ENCODE measurements around the gene ZDHHC9.

The ZDHHC9 gene

DNA sequence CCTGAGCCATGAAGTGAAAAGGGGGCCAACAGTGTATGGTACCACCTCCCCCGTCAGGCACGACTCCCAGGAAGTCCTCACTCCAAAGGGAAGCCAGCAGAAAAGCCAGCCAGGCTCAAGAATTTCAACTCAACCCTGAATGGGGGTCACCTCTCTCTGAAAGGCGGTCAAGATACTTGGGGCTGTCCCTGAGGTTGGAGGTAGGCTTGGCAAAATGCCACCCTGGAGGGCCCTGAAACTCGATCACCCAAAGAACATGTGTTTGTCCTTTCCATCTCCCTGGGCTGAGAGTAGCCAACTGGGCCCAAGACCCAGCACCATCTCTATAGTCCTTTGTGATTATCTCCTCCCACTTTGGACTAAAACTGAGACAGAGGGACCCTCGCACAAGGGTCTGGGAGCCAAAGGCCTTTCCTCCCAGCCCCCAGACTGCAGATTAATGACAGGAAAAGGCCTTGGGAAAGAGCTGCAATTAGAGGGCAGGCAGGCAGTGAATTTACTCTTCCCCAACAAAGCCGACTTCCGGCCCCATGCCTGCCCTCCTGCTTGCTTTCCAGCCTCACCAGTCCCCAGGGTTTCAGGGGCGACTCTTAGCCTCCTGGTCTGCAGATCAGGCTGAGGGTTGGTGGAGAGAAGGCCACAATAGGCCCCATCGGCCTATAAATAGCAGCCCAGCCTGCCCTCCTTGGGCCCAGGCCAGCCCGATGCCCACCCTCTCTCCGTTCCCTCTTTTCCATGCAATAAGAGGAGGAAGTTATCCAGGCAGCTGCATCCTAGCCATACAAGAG, 58.3 kb downstream of the ZDHHC9 start:
- DNase-seq, result no peak

DNA sequence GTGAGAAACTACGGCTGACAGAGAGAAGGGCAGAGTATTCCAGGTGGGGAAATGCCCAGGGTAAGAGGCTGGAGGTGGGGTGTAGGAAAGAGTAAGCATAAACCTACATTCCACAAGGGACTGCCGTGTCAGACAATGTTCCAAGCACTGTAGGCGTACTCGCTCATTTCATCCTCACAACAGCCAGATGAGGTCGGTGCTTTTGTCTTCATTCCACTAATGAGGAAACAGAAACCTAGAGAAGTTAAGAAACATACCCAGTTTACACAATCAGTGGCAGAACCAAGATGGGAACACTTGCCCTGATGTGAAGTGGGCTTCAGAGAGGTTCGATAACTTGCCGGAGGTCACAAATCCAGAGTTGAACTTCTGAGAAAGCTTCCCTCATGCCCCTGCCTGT, 59.3 kb downstream of the ZDHHC9 start:
- no peak for DNase-seq

DNA sequence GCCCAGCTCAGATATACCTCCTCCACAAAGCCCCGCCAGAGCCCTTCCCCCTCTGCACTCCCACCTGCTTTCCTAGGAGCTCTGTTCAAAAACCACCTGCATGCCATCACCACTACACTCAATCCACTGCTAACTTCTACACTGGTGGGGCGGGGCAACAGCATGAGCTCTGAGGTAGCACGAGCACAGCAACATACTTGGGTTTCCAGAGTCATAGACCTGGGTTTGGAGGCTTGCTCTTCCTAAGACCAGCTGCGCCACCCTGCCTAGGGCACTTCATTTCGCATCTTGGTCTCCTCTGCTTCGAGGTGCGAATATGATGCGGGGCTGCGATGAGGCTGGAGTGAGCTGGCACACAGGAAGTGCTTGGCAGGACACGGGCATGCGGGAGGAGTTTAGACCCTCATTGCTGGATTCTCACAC, 60.4 kb downstream of the ZDHHC9 start:
- DNase-seq, result no peak

DNA sequence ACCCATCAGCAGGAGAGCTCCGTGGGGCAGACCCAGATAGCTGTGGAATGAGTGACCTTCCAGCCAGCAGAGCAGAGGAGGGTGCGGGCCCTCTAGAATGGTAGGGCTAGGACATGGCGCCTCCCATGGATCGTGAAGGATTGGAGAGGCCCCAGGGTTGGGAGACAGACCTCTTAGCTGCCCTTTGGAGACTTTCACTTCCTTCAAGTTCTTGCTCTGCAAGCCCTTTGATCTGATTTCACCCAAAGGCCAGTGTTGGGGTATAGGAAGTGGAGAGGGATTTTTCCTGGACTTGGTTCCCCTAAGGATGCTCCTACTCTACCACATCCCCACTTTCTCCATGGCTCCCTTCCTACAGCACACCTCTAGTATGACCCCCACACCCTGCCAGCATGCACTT, 61.0 kb downstream of the ZDHHC9 start:
- no peak for DNase-seq

DNA sequence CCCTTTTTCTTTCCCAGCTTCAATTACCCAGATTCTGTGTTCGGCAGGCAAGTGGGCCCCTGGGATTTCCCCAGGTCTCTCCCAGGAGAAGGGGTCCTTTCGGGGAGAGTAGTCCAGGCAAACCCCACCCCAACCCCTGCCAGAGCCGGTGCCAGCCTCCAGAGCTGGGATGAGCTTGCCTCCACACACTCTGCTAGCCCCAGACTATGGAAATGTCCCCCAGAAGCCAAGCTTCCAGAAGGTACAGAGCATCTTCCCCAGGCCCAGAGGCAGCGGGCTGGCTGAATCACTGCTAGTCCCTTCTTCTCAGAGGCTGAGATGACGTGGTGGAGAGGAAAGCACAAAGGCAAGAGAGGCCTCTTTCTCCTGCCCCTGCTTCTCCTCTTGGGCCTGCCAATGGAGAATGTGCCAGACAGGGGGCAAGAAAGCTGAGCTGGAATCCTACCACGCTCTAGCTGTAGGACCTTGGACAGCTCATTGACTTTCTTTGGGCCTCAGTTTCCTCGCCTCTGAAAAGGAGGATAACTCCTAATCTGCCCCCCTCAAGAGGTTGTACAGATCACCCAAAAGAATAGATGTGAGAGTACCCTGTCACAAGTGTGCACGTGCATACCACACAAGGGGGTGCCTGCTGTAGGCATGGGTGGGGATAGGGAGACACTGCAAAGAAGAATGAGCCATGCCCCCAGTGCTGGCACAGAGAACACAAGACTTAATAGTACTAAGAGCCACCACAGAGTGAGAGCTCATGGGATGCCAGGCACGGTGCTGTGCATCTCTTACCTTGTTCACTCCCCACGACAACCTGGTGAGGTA, 61.8 kb downstream of the ZDHHC9 start:
- no peak for DNase-seq

DNA sequence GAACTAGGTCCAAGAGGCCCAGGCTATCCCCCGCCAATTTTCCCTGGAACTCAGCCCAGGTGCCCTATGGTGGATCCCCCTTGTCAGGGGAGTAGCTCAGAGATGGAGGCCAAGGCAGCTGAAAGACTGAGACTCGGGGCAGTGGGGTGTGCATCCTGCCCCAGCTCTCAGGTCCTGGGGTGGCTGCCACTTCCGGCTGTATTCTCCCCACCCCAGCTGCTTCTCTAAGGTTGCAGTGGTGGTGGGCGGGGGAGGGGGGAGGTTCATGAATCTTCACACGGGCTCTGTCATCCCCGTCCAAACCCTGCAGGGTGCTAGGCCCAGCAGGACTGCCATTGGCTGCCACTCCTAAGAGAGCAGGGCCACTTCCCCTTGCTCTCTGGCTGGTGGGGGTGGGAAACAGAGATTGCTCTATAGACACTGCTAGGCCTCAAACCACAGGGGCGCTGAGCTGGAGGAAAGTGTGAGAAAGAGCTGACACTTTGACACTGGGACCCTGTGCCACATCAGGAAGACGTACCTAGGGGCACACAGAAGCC, 62.5 kb downstream of the ZDHHC9 start:
- DNase-seq, result no peak

DNA sequence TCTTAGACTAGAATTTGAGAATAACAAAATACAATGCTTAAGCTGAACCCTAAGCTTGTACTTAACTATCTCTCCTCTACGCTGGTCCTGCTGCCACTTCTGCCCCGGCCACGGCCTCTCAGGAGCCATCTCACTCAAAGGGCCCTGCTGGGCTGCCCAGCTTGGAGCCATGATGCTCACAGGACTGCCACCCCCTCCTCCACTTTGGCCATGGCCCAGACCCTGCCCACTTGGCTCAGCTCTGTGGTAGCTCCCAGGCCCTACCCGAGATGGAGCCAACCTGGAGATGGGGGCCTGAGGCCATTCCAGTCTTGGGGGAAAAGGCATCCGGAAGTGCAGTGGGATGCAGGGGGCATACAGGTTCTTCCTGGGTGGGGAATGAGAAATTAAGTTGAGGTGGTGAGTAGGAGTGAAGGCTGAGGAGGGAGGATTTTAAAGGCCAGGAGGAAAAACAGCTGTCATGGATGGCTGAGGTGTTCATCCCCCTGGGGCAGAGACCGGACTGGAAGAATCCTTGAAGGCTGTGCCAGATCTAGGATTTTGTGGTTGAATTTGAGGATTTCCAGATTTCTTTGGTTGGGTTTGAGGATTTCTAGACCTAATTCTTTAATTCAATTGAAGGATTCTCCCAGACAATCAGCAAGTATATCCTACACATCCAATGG, 63.1 kb downstream of the ZDHHC9 start:
- no peak for DNase-seq

DNA sequence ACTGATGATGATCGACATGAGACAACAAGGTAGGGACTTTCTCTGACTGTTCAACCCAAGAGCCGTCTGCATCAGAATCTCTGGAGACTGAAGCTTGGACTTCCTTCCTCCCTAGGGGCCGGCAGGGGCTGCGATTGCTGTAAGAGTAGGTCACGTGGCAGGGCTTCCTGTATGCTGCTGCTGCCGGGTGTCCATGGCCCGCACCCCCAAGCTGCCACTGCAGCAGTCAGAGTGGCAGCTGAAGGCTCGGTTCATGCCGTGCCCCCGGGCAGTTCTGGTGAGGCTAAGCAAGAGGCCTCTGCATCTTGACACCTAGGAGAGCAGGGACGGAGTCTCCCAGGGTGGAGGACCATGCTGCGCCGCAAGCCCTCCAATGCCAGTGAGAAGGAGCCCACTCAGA, 63.9 kb downstream of the ZDHHC9 start, which contains the start of gene SASH3:
TSS of gene SASH3 (plus strand) at position 203 of the 400 bp plus-strand sequence. CDS start at position 352, 149 bp downstream.
- no peak for DNase-seq

DNA sequence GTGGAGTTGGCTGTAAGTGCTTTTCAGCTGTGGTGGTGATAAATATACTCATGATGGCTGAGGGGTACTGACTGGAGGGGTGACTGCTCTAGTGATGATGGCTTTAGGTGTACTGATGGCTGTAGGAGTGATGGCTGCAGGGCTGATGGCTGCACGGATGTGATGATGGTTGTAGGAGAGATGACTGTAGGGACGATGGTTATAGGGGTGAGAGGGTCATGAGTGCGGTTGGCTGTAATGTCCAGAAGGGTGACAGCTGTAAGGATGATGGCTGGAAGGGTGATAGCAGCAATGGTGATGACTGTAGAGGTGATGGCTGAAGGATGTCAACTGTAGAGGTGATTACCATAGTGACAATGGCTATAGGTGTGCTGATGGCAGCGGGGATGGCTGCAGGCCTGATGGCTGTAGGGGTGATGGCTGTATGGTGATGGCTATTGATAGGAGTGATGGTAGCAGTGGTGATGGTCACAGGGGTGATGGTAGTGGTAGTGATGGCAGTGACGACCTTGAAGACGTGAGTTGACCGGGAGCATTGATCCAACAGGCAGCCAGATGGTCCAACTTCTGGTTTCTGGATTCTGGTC, 64.5 kb downstream of the ZDHHC9 start:
- DNase-seq, result no peak

DNA sequence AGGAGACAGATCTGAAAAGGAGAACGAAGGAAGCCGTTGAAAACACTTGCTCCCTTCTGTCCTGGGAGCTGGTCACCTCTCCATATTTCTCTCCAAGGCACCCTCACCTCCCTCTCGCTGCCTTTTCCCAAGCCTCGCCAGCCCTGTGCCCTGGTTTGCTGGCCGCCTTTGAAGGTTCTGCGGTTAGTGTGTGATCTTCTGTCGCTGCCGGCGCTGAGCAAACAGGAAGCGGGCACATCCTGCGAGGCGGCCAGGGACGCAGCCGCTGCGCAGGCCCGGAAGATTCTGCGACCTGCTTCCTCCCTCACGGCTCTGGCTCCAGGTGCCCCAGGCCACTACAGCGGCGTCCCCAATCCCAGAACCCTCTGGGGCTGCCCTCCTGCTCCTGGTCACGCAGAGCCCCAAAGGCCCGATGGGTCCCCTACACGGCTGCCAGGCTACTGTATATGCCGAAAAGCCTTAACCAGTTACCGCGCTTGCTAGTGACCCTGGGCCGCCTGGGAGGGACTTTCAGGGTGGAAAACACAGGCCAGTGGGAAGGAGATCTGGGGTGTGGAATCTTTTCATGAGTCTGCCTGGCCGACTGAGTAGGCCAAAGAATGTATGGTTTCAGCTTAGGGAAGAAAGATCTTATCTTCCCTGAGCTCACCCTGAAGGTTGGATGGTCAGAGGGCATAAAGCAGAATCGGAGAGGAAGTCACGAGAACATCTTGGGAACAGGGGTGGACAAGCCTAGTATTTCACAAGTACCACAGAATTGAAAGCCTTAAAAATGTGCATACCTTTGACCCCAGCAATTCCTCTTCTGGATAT, 66.3 kb downstream of the ZDHHC9 start:
- DNase-seq, result no peak

DNA sequence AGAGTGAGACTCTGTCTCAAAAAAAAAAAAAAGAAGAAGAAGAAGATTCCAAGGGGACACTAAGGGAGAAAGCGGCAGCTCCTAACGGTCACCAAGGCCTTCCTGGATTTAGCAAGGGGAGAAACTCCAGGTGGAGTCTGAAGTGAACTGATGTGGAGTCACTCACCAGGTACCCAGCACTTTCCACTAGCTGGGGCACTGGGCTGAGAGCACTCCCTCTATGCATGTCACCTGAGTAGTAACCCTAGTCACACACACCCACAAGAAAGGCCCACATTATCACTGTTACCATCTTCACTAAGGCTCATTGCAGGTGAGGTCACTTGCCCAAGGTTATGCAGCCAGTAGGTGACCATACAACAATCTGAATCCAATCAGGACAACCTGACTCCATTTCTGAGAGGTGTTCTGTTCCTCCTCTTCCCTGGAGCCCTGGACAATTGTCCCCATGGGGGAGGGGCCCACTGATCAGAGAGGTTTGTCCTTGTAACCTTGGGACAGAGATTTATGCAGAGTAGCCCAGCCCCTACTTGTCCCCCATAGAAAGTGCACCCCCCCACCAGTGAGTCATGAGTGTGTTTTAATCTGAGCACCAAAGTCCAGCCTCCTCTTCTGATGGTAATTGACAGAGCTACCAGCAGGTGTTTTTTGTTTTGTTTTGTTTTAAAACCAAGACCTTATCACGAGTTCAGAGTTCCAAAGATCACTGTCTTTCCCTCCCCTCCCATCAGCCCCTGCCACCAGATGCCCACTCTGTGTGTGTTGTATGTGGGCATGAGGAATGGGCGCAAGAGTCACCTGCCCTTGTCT, 69.8 kb downstream of the ZDHHC9 start:
- DNase-seq, result no peak

DNA sequence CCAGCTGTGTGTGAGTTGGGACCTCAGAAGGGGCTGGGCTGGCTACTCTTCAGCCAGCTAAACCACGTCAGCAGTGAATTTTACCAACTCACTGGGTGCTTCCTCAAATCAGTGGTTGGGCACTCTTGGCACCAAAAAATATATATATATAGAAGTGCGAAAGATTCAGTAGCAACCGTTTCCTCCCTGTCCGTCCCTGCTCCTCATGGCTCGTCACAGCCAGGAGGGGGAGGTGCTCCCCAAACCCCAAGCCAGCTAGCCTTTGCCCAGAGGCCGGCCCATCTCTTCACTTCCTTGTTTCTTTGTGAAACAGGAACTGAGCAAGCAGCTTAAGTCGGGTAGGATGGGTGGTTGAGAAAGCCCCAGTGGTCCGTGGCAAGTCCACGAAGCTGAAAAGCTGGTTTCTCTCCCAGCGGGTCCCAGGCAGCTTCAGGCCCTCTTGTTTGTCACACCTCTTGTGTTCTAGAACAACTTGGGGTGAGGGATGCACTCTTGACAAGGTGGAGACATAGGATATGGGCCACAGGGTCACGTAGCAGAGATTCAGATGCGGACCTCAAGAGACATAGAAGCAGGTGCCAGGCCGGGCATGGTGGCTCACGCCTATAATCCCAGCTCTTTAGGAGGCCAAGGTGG, 70.8 kb downstream of the ZDHHC9 start:
- no peak for DNase-seq

DNA sequence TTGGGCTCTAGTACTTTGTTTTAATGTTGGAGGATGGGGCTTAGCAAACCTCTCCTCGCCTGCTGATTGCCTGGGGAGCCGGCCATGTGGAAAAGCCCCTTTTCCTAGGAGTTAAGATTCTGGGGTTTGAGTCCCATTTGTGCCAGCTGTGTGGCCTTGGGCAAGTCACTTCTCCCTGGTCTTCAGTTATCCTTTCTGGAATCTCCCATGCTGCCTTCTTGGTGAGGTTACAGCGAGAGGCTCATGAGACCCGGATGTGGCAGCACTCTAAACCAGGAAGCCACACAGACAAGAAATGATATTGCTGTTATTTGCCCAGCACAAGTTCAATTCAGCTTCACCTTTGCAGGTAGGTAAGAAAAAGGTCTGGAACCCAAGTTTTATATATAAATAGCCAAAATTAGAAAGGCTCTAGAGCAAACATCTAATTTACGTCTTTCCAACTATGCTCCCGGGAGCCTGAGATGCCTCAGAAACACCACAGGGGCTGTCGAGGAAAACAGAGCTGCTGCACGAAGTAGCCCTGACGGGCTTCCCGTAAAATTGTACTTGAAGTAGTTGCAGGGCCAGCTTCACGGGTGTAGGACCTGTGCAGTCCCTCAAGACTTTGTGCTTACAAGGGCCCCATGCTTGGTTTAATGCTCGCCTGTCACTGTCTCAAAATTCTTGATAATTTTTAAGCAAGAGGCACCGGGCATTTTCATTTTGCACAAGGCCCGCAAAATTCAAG, 72.3 kb downstream of the ZDHHC9 start:
- no peak for DNase-seq

DNA sequence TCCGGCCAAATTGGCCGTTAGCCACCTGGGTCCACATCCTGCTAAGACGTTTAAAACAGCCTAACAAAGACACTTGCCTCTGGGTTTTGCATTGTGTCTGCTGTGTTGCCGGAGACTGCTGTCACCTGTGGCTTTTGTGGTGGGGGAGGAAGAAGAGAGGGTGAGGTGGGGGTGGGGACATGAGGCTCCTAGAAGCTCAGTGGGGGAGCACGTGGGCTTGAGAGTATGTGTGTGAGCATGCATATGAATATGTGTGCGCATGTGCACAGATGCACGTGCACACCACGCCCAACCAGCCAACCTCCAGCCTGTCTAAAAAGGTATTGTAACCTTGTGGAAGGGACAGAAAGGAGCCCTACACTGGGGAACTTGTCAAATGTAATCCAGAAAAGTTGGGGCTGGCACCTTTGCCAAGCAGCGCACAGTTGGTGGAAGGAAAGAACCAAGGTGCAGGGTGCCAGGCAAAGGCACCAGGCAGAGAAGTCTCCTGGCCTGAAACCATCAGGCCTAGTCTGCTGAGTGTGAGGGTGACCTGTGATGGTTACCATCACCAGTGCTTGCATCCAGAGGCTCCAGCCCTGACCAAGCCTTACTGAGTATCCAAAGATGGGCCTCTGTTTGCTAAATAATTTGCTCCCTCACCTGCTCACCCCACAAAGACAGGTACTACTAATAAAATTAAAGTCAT, 74.1 kb downstream of the ZDHHC9 start:
- no peak for DNase-seq

DNA sequence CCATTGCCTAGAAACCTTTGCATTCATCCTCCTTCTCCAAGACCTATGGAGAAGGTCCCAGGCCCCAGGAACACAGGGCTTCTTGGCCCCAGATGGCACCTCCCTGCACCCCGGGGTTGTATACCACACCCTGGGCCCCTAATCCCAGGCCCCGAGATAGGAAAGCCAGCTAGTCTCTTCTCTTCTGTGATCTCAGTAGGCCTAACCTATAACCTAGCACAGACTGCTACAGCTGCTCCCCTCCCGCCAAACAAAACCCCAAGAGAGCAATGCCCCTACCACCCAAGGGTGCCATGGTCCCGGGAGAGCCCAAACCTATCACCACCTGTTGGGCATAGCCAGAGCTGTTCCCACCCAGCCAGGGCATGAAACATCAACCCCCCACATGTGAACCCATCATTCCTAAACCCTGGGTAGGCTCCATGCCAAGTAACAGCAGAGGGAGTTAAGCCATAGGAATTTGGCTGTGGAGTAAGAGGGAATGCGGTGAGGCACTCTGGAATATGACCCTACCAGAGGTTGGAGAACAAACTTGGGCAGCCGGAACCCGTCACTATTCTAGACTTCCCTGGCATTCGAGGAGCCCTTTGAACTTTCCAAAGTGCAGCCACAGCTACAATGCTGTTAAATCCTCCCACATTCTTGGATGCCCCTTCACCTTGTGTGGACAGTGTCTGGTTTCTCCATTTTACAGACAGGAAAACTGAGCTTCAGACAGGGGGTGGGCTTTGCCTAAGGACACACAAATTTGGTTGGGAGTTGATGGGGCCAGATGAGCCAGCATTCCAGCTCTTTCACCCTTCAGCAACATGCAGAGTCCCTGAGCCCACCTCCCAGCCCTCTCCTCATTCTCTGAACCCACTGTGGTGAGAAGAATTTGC, 74.9 kb downstream of the ZDHHC9 start:
- DNase-seq, result no peak

DNA sequence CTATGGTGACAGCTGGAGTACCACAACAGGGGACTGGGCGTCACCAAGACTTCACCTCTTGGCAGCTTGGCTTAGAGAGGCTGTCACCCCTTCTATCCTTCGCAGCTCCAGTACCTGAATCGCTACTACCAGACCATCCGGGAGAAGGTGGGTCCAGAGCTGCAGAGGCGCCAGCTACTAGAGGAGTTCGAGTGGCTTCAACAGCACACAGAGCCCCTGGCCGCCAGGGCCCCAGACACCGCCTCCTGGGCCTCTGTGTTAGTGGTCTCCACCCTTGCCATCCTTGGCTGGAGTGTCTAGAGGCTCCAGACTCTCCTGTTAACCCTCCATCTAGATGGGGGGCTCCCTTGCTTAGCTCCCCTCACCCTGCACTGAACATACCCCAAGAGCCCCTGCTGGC, 75.5 kb downstream of the ZDHHC9 start:
- no peak for DNase-seq

DNA sequence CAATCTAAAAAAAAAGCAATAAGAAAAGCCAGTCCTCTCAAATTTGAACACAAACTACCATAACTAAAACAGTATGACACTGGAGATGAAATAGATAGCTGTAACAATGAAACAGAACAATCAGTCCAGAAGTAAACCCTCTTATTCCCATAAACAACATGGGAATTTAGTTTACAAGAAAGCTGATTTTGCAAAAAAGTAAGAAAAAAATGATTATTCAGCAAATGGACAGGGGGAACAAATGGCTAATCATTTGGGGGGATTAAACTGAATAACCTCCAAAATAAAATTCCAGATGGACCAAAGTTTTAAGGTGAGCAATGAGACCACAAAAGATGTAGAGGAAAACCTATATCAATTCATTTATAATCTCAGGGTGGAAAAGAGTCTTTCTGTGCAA, 80.0 kb downstream of the ZDHHC9 start:
- no peak for DNase-seq

DNA sequence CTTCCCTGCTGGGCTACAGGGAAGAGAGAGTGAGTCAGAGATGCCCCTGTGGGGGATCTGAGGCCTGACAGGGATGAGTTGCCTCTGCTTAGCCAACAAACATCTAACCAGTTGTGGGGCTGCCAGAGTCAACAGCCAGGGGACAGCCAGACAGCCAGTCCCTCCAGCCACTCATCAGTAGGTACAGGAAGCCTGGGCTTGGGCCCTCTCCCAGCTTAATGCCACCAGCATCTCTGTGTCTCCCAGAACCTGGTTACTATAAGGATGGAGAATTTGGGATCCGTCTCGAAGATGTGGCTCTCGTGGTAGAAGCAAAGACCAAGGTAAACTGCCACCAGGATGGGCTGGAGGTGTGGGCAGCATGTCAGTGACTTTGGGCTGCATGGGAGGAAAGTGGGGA, 81.2 kb downstream of the ZDHHC9 start:
- DNase-seq, result no peak

Measured in NCI-H2171 (cell line).